MCF 10A (cell line): ENCODE results near the gene PARD6G. TPM values are rescaled to one million over a fixed set of nuclear protein-coding genes. Genes with fewer than 3 reads are reported as not detected.

ENCODE experiments used
- BruUV-seq: library from RNA; stranded (reverse); fragments of 400-500 nt; replicated peaks from 2 replicates; lab custom pipeline; 2021; lab: Mats Ljungman, UMichigan
- CTCF ChIA-PET: fragments of 300-600 bp; sonication (Branson Sonifier 250); formaldehyde crosslinking; extraction: SDS; loops from one replicate; lab custom pipeline; 2021; ENCODE audit warnings: antibody characterized with exemption, inconsistent platforms; lab: Yijun Ruan, JAX
- POLR2A ChIA-PET: fragments of 300-600, 350-650 bp; sonication (Branson Sonifier 250); formaldehyde crosslinking; extraction: SDS; loops from one replicate; lab custom pipeline; 2020; ENCODE audit warnings: antibody characterized with exemption, inconsistent platforms; lab: Yijun Ruan, JAX
- DNase-seq: peaks from one replicate; pipeline ENCODE4 v3.0.0-alpha.2; 2018; ENCODE audit not compliant: unreplicated experiment
- H3K27ac Mint-ChIP-seq: one replicate; pipeline ENCODE4 v1.8.0; 2022; ENCODE audit warnings: mild to moderate bottlenecking, low read depth, mixed read lengths; ENCODE audit not compliant: unreplicated experiment
- H3K27me3 Mint-ChIP-seq: one replicate; pipeline ENCODE4 v1.8.0; 2022; ENCODE audit warnings: mixed read lengths; ENCODE audit not compliant: insufficient read depth, unreplicated experiment
- H3K36me3 Mint-ChIP-seq: one replicate; pipeline ENCODE4 v1.8.0; 2022; ENCODE audit warnings: mild to moderate bottlenecking, moderate library complexity, mixed read lengths; ENCODE audit not compliant: insufficient read depth, unreplicated experiment
- H3K4me1 Mint-ChIP-seq: one replicate; pipeline ENCODE4 v1.8.0; 2022; ENCODE audit warnings: mixed read lengths; ENCODE audit not compliant: insufficient read depth, unreplicated experiment
- H3K4me3 Mint-ChIP-seq: one replicate; pipeline ENCODE4 v1.8.0; 2022; ENCODE audit warnings: mild to moderate bottlenecking, moderate library complexity, mixed read lengths; ENCODE audit not compliant: unreplicated experiment
- H3K9me3 Mint-ChIP-seq: one replicate; pipeline ENCODE4 v1.8.0; 2022; ENCODE audit warnings: mixed read lengths; ENCODE audit not compliant: unreplicated experiment
- intact Hi-C: fragments of 100-400 bp; cut with micrococcal nuclease; formaldehyde crosslinking; loops from 2 replicates; pipeline ENCODE4 v1.14.1; 2022
- total RNA-seq: library from RNA; stranded (reverse); gene quantifications from 2 replicates; pipeline ENCODE4 v1.2.3, GENCODE V29; 2022
- TF ChIP-seq, protein P1 (sequence below): fragments of 200-600 bp; IDR thresholded peaks from one replicate; pipeline ENCODE4 v1.8.0; 2022; ENCODE audit warnings: antibody characterized with exemption, mild to moderate bottlenecking; ENCODE audit not compliant: unreplicated experiment

PARD6G gene
- total RNA-seq, 1 experiment from 2014 or later: 8.1 TPM

DNA sequence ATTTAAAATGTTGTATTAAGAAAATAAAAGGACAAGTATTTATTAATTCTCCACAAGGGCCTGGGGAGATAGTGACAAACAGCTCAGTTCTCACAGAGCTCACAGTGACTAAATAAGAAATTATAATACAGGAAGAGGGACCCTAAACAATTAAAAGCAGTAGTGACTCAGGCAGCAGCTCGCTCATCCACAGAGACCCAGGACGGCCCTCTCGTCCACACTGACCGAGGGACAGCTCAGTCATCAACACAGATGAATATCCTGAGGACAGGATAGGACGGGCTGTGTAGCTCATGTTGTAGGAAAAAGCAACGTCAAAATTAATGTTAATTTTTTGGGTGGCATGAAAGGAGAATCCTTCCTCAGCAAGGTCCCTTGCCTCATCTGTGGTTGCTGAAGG, 44.1 kb downstream of the PARD6G start:
- Mint-ChIP-seq H3K4me1 (no peaks in the 10 kb centered on the region), H3K27ac (no peak overlapping the region), H3K9me3 (no peaks in the 10 kb centered on the region), H3K4me3 (no peak overlapping the region), H3K27me3 (no peaks in the 10 kb centered on the region), H3K36me3 (no peaks in the 10 kb centered on the region)
- TF ChIP-seq, protein P1, sequence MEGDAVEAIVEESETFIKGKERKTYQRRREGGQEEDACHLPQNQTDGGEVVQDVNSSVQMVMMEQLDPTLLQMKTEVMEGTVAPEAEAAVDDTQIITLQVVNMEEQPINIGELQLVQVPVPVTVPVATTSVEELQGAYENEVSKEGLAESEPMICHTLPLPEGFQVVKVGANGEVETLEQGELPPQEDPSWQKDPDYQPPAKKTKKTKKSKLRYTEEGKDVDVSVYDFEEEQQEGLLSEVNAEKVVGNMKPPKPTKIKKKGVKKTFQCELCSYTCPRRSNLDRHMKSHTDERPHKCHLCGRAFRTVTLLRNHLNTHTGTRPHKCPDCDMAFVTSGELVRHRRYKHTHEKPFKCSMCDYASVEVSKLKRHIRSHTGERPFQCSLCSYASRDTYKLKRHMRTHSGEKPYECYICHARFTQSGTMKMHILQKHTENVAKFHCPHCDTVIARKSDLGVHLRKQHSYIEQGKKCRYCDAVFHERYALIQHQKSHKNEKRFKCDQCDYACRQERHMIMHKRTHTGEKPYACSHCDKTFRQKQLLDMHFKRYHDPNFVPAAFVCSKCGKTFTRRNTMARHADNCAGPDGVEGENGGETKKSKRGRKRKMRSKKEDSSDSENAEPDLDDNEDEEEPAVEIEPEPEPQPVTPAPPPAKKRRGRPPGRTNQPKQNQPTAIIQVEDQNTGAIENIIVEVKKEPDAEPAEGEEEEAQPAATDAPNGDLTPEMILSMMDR: no peak
- intact Hi-C loops: no loop called here
- no peak for DNase-seq
- ChIA-PET CTCF (interaction anchor here (0.5 to 1.2 kb wide), 4 partner anchors 10 to 45 kb away, joined by 3 to 4 read pairs (median 3); no protein-coding TSS in a partner anchor), POLR2A (interaction anchor here (0.6 kb wide), 2 partner anchors 47 to 70 kb away, joined by 3 read pairs; no protein-coding TSS in a partner anchor)
- no TSS peak for BruUV-seq

DNA sequence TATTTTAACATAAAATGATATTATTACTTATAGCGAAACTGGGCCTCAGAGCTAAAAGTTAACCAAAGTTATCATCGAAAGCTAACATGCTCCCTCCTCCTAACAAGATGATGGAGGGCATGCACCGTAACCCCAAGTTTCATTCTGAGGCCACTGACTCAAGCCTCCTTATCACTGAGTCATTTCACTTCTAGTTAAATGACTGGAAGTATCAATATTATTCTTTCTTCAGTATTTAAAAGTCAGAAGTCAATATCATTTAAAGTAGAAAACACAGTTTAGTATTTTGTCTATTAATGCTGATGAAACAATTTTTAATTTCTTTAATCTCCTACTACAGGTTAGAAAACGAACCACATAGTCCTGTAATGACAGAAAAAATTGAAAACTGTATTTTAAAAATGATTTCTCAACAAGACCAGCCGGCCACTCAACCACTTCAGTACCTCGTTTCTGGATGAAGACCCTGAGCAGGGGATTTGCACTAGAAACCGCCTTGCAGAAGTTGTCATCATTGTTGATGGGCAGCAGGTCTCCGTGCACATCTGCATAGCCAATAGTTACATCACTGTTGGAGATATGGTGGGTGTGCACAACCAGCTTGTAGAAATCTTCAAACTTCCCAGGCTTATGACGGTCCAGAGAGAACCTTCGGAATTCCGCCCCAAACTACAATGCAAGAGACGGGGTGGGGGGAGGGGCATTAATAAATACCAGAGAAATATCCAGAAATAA, 44.9 kb downstream of the PARD6G start:
- DNase-seq: no peak
- ChIA-PET CTCF (interaction anchor here (0.5 to 1.2 kb wide), 4 partner anchors 9 to 44 kb away, joined by 3 to 4 read pairs (median 3); no protein-coding TSS in a partner anchor), POLR2A (no interaction called here)
- BruUV-seq: no TSS peak
- H3K36me3 Mint-ChIP-seq: no peaks in the 10 kb centered on the region
- H3K4me1 Mint-ChIP-seq: no peaks in the 10 kb centered on the region
- H3K27ac Mint-ChIP-seq: no peak overlapping the region
- H3K9me3 Mint-ChIP-seq: no peaks in the 10 kb centered on the region
- intact Hi-C loops: no loop called here
- TF ChIP-seq, protein P1: no peak
- H3K4me3 Mint-ChIP-seq: no peak overlapping the region
- no peaks in the 10 kb centered on the region for H3K27me3 Mint-ChIP-seq

DNA sequence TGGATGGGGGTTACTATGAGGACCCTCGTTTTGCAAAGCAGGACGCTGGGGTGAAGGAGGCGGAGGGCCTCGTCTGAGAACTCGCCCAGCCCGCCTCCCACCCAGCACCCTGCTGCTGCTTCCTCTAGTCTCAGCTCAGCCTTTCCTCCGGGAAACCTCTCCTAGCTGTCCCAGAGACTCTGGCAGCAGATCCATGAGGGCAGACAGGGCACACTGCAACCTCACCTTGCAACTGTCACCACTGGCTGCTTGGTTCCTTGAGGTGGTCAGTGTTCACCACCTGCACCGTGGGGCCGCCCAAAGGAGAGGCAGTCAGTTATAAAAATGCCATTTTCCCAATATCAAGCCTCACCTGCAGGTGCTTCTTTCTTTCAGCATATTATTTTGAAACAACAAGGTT, 45.6 kb downstream of the PARD6G start:
- ChIA-PET POLR2A (no interaction called here), CTCF (interaction anchor here (0.6 to 1.2 kb wide), 3 partner anchors 31 to 56 kb away, joined by 3 to 5 read pairs (median 3); no protein-coding TSS in a partner anchor)
- no TSS peak for BruUV-seq
- Mint-ChIP-seq H3K4me3 (no peak overlapping the region), H3K9me3 (no peaks in the 10 kb centered on the region), H3K27ac (no peak overlapping the region), H3K4me1 (no peaks in the 10 kb centered on the region), H3K36me3 (no peaks in the 10 kb centered on the region), H3K27me3 (no peaks in the 10 kb centered on the region)
- DNase-seq: no peak
- TF ChIP-seq, protein P1: no peak
- intact Hi-C loops: no loop called here

DNA sequence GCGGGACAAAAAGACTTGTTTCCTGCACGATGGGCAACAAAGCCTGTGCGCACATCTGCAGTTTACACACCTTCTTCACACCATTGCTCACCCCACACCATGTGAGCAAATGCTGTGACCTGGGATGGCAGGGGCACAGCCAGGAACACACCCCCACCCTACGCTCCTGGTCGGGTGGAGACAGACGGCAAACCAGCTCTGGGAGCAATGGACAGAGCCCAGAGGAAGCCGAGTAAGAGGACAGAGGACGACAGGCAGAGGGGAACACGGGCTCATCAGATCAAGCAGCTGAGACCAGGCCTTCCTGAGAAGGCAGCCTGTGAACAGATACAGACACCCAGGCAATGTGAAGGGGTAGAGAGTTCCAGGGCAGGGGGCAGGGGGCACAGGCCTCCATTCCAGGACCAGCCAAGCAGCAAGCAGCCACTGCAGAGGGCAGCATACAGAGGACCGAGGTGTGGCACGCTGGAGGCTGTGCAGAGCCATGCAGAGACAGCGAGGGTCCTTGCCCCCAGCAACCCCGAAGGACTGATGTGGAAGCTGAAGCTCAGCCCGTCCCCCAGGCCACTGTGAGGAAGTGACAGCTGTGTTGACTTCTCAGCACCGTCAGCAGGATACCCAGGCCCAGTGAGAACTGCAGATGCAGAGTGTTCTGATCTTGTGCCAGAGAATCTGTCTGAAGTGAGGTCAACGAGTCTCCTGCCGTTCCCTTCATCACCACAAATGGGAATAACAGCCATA, 46.2 kb downstream of the PARD6G start:
- intact Hi-C loops: no loop called here
- no TSS peak for BruUV-seq
- TF ChIP-seq, protein P1: no peak
- no peaks in the 10 kb centered on the region for H3K4me1 Mint-ChIP-seq
- DNase-seq: no peak
- H3K36me3 Mint-ChIP-seq: no peaks in the 10 kb centered on the region
- ChIA-PET CTCF (interaction anchor here (0.6 to 2.4 kb wide), 5 partner anchors 12 to 57 kb away, joined by 3 to 6 read pairs (median 5); no protein-coding TSS in a partner anchor), POLR2A (interaction anchor here (0.8 kb wide), 1 partner anchor 19 kb away, joined by 3 read pairs; no protein-coding TSS in a partner anchor)
- no peak overlapping the region for H3K4me3 Mint-ChIP-seq
- H3K27me3 Mint-ChIP-seq: no peaks in the 10 kb centered on the region
- H3K27ac Mint-ChIP-seq: no peak overlapping the region
- no peaks in the 10 kb centered on the region for H3K9me3 Mint-ChIP-seq
